SK-MEL-5 (cell line): ENCODE data around the gene ELANE. TPM values are rescaled to one million over a fixed set of nuclear protein-coding genes. Genes with fewer than 3 reads are reported as not detected.

Experiments used
- DNase-seq: peaks from one replicate; pipeline ENCODE4 v3.0.0-alpha.2; 2016; ENCODE audit warnings: low read depth, low spot score
- in situ Hi-C: cut with HindIII; loops from 2 replicates; pipeline ENCODE4 v1.10.0; 2016; ENCODE audit warnings: low sequenced_read_pairs, high pct_unique_total_duplicates, low pct_unique_long_range_greater_than_20kb
- polyA plus RNA-seq, 2 experiments: library from polyadenylated mRNA; depleted of rRNA; stranded (reverse); fragments of >200 nt; gene quantifications; 2 replicates each; pipeline ENCODE4 v1.2.3, GENCODE V29; 2015
- total RNA-seq: library from RNA; depleted of rRNA; stranded (reverse); fragments of >200 nt; shearing (Covaris generic); gene quantifications from 2 replicates; pipeline ENCODE4 v1.2.3, GENCODE V29; 2014; rRNA removed

The ELANE gene
- total RNA-seq, result not detected in 2 replicates
- polyA plus RNA-seq (2015; cell fraction: cytosol; rRNA removed), result not detected in 2 replicates
- polyA plus RNA-seq (2015; cell fraction: nucleus; rRNA removed), result 0.70 TPM in 1 of 2 replicates, not detected in the other

DNA sequence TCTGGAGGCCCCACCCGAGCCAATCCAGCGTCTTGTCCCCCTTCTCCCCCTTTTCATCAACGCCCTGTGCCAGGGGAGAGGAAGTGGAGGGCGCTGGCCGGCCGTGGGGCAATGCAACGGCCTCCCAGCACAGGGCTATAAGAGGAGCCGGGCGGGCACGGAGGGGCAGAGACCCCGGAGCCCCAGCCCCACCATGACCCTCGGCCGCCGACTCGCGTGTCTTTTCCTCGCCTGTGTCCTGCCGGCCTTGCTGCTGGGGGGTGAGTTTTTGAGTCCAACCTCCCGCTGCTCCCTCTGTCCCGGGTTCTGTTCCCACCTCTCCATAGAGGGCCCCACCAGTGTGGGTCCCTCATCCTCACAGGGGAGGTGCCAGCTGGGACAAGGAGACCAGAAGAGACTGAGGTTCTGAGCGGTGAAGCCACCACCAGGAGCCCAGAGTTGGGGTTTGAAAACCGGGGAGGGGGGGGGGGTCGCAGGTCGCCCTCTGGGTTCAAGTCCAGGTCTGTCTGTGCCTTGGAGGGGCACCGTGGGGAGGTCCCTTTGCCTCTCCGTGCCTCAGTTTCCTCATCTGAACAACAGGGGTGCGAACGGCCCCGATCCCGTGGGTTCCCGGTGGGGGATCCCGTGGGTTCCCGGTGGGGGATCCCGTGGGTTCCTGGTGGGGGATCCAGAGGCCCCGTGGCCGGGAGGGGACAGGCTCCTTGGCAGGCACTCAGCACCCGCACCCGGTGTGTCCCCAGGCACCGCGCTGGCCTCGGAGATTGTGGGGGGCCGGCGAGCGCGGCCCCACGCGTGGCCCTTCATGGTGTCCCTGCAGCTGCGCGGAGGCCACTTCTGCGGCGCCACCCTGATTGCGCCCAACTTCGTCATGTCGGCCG lies at the start of gene ELANE:
ELANE (plus strand) TSS at position 168 of the 878 bp plus-strand sequence; CDS start at position 194, 26 bp downstream.
- DNase-seq, result no peak
- in situ Hi-C loops, result no loop called here

DNA sequence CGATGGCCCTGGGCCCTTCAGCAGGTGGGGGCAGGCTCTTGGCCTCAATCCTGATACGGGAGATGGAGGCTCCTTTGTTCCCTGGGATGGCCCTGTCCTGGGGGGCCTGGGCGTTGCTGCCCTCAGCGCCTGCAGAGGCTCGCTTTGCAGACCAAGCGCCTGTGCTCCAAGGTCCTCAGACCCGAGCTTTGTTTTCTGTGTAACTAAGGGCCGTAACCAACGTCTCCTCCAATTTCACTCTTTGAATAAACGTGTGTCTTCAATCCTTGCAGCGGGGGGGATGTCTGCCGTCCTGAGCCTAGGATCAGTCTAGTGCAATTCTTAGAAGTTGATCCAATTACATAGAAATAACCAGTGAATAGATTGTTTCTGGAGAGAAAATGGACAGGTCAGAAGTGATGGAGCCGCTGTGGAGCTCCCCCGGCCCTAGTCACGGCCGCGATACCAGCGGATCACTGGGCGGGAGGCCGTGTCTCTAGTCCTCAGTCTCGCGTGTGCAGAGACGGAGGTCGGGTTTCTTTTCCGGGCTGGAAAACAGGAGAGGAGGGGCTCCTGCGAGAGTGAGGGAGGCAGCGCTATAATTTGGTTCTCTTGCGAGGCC lies 49.5 kb upstream of the ELANE start:
- in situ Hi-C loops, result no loop called here
- DNase-seq, result no peak

DNA sequence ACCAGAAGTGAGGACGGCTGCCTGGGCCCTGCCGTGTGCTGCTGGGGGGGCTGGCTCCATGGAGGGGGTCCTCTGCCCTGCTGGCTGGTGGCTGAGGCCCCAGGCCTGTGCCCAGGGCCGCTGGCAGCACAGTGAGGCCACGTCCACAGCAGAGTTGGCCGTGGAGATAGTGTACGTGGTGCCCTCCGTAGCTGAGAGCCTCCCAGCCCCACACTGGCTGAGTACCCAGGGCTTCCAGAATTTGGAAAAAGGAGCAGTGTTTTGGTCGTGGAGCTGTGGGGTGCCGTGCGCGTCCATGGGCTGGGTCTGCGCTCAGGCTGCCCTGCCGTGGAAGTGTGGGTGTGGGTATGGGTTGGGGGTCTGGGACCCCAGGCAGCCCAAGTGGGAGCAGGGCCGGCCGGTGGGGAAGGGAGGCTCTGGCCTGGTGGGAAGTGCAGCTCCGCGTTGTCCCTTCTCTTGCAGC lies 49.0 kb upstream of the ELANE start:
- no peak for DNase-seq
- in situ Hi-C loops, result no loop called here

DNA sequence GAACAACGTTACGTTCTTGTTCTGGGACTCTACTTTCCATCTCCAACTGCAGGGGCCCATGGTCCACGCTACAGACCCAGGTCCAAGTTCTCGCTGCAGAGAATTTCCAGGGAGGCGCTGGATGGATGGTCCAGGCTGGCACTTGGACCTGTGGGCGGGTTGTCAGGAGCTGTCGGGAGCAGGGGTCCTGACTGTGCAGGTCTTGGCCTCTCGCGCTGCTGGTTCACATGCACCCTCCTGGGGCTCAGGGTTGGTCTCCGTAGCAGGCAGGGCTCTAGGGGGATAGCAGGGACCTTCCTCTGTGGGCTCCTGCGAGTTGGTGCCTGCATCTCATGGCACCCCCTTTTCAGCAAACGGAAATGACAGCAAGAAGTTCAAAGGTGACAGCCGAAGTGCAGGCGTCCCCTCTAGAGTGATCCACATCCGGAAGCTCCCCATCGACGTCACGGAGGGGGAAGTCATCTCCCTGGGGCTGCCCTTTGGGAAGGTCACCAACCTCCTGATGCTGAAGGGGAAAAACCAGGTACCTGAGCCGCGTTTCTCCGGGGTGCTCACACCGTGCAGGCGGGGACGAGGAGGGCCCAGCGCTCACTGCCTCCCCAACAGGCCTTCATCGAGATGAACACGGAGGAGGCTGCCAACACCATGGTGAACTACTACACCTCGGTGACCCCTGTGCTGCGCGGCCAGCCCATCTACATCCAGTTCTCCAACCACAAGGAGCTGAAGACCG lies 48.3 kb upstream of the ELANE start:
- no peak for DNase-seq
- in situ Hi-C loops, result no loop called here

DNA sequence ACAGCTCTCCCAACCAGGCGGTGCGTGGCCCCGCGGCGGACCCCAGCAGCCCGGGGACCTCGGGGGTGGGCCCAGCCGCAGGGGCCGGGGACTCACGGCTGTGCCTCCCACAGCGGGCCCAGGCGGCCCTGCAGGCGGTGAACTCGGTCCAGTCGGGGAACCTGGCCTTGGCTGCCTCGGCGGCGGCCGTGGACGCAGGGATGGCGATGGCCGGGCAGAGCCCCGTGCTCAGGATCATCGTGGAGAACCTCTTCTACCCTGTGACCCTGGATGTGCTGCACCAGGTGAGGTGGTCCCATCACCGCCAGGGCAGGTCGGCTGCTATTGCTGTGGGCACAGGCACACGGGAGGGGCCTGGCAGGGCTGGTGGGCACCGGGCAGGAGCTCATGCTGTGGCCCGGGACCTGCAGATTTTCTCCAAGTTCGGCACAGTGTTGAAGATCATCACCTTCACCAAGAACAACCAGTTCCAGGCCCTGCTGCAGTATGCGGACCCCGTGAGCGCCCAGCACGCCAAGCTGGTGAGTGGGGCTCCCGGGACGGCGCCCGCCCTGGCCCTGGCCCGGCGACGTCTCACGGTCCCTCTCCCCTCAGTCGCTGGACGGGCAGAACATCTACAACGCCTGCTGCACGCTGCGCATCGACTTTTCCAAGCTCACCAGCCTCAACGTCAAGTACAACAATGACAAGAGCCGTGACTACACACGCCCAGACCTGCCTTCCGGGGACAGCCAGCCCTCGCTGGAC lies 47.5 kb upstream of the ELANE start:
- DNase-seq, result no peak
- in situ Hi-C loops, result no loop called here

DNA sequence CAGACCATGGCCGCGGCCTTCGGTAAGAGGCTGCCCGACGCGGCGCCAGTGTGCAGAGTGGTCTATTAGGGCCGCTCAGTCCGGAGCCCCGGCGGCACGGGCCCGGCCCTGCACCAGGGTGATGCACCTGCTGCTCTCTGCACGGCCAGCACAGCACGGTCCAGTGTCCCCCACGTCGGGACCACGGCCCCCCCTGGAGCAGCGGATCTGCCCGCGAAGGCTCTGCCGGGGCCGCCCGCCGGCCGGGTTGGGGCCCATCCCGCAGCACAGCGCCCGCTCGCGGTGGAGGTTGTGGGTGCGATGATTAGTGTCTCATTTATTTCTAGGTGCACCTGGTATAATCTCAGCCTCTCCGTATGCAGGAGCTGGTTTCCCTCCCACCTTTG lies 46.9 kb upstream of the ELANE start:
- no peak for DNase-seq
- in situ Hi-C loops, result no loop called here

DNA sequence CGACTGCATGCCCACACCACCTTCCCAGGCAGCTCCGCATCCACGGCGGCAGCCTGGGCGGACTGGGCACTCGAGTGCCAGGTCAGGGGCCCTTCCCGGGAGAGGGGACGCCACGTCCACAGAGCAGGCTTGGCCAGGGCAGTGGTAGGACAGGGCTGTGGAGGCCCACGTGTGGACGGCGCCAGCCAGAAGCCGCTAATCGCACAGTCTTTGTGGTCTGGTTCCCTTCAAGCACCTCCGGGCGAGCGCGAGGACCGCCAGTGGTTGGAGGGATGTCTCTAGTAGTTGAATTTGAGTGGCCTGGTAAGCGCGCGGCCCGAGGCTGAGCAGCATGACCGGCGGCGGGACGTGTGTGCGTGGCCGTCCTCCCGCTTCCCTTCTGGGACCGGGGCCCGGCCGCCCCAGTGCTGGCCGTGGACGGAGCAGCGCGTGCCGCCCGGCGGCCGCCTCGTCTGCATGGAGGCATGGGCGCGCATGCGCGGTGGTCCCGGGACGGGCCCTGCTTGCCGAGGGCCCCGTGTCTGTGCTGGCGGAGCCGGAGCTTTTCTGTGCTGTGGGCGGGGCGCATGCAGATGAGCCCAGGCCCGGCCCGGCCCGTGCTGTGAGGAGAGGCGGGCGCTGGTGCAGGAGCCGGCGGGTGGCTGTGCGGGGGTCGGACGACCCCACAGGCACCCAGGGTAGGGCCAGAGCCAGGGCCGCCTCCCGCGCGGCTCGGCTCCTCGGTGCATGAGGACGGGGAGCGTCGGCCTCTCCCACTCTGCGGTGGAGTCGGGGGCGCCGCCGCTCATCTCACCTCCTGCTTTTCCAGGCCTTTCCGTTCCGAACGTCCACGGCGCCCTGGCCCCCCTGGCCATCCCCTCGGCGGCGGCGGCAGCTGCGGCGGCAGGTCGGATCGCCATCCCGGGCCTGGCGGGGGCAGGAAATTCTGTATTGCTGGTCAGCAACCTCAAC lies 46.2 kb upstream of the ELANE start:
- no peak for DNase-seq
- in situ Hi-C loops, result no loop called here

DNA sequence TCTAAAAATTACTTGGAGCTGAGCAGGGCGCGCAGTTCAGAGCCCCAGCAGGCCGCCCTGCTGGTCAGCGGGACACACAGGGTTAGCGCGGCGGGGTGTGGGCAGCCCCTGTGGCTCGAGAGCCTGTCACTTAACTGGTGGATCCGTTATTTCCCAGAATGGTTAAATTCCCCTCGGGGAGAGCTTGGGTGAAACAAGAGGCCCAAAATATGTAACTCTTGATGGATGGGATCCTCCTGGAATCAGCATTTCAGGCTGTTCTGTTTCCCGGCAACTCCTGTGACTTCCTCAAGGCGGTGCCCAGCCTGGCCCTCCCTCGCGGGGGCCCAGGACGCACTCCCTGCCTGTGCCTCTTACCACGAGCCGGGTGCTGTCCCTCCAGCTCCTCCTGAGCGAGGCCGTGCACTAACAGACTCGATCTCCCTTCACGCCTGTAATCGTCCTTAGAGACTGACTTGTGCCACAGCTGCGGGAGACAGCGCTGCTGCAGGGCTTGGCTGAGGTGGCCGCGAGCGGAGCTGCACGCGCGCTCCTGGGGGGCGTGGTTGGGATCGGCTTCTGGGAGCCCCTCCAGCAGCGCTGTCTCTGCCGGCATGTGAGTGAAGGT lies 45.2 kb upstream of the ELANE start:
- in situ Hi-C loops, result no loop called here
- DNase-seq, result no peak

DNA sequence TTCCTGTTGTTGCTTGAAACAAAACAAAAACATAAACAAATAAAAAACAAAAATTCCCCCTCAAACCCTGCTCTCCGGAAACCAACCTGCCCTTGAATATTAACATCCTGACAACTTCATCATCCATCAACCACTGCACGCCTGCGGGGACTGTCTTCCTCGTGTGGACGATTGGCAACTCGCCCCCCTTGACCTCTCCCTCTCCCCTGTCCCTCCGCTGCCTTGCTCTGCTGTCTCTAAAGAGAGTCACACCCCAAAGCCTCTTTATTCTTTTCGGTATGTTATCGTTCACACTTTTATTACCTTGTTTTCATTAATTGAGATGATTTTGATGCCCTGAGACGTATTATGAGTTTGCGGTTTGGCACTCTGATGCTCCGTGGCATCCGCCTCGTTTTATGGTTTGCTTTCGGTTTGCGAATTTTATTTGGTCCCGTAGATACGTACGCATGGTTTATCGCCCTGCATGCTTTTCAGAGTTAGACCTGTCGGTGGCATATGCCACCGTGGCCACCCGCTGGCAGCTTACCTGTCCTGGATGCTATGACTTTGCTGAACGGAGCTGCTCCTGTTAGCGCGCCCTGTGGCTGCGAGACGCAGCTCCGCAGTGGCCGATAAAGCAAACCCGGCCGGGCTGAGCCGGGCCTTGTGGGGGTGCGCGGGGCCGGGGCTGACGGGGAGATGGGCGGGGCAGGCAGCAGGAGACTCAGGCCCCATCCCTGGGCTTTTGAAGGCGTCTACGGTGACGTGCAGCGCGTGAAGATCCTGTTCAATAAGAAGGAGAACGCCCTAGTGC lies 44.3 kb upstream of the ELANE start:
- in situ Hi-C loops, result no loop called here
- DNase-seq, result no peak

DNA sequence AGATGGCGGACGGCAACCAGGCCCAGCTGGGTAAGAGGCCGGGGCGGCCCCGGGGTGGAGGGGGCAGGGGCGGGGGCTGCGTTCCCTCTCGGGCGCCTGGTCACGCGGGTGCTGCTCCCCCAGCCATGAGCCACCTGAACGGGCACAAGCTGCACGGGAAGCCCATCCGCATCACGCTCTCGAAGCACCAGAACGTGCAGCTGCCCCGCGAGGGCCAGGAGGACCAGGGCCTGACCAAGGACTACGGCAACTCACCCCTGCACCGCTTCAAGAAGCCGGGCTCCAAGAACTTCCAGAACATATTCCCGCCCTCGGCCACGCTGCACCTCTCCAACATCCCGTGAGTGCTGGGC lies 43.7 kb upstream of the ELANE start:
- in situ Hi-C loops, result no loop called here

DNA sequence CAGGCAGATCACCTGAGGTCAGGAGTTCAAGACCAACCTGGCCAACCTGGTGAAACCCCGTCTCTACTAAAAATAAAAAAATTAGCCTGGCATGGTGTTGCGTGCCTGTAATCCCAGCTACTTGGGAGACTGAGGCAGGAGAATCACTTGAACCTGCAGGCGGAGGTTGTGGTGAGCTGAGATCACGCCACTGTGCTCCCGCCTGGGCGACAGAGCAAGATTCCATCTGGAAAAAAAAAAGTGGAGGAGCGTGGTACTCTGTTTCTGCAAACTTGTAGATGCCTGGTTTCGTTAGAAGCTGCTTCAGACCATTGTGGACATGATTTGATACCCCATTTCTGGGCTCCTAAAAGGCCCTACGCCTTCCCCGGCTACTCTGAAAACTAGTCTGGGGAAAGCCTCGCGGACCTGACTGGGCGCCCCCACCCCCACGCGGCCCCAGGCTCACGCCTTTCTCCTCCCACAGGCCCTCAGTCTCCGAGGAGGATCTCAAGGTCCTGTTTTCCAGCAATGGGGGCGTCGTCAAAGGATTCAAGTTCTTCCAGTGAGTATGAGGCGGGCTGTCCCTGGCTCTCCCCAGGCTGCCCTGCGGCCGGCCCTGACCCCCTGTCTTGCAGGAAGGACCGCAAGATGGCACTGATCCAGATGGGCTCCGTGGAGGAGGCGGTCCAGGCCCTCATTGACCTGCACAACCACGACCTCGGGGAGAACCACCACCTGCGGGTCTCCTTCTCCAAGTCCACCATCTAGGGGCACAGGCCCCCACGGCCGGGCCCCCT lies 41.8 kb upstream of the ELANE start:
- in situ Hi-C loops, result no loop called here
- DNase-seq, result no peak

More for the DNA sequence above, 43.7 kb upstream of the ELANE start:
- DNase-seq, result no peak

DNA sequence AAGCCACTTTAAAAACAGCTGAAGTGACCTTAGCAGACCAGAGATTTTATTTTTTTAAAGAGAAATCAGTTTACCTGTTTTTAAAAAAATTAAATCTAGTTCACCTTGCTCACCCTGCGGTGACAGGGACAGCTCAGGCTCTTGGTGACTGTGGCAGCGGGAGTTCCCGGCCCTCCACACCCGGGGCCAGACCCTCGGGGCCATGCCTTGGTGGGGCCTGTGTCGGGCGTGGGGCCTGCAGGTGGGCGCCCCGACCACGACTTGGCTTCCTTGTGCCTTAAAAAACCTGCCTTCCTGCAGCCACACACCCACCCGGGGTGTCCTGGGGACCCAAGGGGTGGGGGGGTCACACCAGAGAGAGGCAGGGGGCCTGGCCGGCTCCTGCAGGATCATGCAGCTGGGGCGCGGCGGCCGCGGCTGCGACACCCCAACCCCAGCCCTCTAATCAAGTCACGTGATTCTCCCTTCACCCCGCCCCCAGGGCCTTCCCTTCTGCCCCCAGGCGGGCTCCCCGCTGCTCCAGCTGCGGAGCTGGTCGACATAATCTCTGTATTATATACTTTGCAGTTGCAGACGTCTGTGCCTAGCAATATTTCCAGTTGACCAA lies 41.1 kb upstream of the ELANE start:
- in situ Hi-C loops, result no loop called here
- no peak for DNase-seq

DNA sequence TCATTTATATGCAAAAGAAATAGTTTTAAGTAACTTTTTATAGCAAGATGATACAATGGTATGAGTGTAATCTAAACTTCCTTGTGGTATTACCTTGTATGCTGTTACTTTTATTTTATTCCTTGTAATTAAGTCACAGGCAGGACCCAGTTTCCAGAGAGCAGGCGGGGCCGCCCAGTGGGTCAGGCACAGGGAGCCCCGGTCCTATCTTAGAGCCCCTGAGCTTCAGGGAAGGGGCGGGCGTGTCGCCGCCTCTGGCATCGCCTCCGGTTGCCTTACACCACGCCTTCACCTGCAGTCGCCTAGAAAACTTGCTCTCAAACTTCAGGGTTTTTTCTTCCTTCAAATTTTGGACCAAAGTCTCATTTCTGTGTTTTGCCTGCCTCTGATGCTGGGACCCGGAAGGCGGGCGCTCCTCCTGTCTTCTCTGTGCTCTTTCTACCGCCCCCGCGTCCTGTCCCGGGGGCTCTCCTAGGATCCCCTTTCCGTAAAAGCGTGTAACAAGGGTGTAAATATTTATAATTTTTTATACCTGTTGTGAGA lies 40.5 kb upstream of the ELANE start:
- no peak for DNase-seq
- in situ Hi-C loops, result no loop called here

DNA sequence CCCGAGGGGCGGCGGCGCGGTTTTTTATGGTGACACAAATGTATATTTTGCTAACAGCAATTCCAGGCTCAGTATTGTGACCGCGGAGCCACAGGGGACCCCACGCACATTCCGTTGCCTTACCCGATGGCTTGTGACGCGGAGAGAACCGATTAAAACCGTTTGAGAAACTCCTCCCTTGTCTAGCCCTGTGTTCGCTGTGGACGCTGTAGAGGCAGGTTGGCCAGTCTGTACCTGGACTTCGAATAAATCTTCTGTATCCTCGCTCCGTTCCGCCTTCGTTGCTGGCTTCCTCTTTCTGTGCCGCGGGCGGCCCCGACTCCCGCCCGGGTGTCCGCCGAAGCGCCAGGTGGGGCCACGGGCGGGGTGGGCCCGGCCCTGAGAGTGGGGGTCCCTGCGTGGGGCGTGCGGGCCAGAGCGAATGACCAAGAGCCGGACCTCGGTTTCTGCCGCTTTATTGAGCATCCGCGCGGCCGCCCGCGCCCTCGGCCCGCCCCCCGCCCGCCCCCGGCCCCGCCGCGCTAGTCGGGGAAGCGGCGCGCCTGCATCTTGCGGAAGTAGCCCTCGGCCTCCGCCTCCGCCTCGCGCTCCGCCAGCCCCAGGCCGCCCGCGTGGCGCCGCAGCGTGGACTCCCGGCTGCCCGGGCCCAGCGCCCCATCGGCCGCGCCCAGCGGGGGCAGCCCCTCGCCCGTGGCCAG lies 39.9 kb upstream of the ELANE start:
- in situ Hi-C loops, result no loop called here
- no peak for DNase-seq
